ENCODE measurements around the gene ADAMTS14.

DNA sequence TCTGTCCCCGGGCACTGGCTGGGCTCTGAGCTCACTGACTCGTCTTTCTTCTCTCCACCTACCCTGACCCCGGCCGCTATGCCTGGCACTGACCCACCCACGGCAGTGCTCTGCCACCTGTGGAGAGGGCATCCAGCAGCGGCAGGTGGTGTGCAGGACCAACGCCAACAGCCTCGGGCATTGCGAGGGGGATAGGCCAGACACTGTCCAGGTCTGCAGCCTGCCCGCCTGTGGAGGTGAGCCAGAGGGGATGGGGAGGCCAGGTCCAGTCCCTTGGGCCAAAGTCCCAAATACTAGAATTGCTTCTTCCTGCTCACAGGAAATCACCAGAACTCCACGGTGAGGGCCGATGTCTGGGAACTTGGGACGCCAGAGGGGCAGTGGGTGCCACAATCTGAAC, 85.5 kb downstream of the ADAMTS14 start:
- TF ChIP-seq, protein P1, sequence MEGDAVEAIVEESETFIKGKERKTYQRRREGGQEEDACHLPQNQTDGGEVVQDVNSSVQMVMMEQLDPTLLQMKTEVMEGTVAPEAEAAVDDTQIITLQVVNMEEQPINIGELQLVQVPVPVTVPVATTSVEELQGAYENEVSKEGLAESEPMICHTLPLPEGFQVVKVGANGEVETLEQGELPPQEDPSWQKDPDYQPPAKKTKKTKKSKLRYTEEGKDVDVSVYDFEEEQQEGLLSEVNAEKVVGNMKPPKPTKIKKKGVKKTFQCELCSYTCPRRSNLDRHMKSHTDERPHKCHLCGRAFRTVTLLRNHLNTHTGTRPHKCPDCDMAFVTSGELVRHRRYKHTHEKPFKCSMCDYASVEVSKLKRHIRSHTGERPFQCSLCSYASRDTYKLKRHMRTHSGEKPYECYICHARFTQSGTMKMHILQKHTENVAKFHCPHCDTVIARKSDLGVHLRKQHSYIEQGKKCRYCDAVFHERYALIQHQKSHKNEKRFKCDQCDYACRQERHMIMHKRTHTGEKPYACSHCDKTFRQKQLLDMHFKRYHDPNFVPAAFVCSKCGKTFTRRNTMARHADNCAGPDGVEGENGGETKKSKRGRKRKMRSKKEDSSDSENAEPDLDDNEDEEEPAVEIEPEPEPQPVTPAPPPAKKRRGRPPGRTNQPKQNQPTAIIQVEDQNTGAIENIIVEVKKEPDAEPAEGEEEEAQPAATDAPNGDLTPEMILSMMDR (IDR thresholded peaks at IDR 0.05; ENCODE audit: low read depth, low read length), result no peak
- no peak for TF ChIP-seq POLR2A (IDR thresholded peaks at IDR 0.05; ENCODE audit: extremely low read depth, insufficient read length)

Data from NB4 (cell line).